AG04450 (cell line): ENCODE results near the gene SLC16A12. TPM values are rescaled to one million over a fixed set of nuclear protein-coding genes. Genes with fewer than 3 reads are reported as not detected.

Experiments used
- CTCF ChIA-PET: fragments of 300-600, 350-600 bp; formaldehyde crosslinking; extraction: SDS; loops from one replicate; lab custom pipeline; 2022; ENCODE audit warnings: antibody characterized with exemption, inconsistent platforms; lab: Charles Lee
- POLR2A ChIA-PET: fragments of 350-600 bp; formaldehyde crosslinking; extraction: SDS; loops from one replicate; lab custom pipeline; 2021; ENCODE audit warnings: antibody characterized with exemption, inconsistent platforms; lab: Yijun Ruan, JAX
- DNase-seq: peaks from one replicate; pipeline ENCODE4 v3.0.0-alpha.2; 2011; ENCODE audit warnings: low read depth, low spot score
- H3K27ac ChIP-seq: one replicate; pipeline ENCODE4 v1.5.1; 2012; ENCODE audit warnings: low read depth, low read length, control low read depth
- H3K27me3 ChIP-seq: one replicate; pipeline ENCODE4 v1.6.0; 2012; ENCODE audit warnings: low read length; ENCODE audit not compliant: control insufficient read depth, insufficient read depth
- H3K4me3 ChIP-seq: 2 replicates; pipeline ENCODE4 v1.5.1; 2011; ENCODE audit warnings: mild to moderate bottlenecking, low read depth, low read length, control low read depth
- H3K9me3 ChIP-seq: 2 replicates; pipeline ENCODE4 v1.5.1; 2012; ENCODE audit warnings: low read length; ENCODE audit not compliant: control insufficient read depth, insufficient read depth
- CTCF ChIP-seq: IDR thresholded peaks from 2 replicates; pipeline ENCODE4 v1.5.1; 2011; ENCODE audit warnings: low read depth, low read length, control low read depth, inconsistent platforms
- polyA plus RNA-seq: library from polyadenylated mRNA; depleted of rRNA; stranded (reverse); fragments of >200 nt; gene quantifications from 2 replicates; pipeline ENCODE4 v1.2.3, GENCODE V29; 2011

Gene SLC16A12
- polyA plus RNA-seq, 1 experiment: 1.5 TPM

- no peak for TF ChIP-seq CTCF
- Histone ChIP-seq H3K27ac (no peak overlapping the region), H3K9me3 (no peaks in the 10 kb centered on the region), H3K27me3 (no peaks in the 10 kb centered on the region), H3K4me3 (no peak overlapping the region)
- CTCF ChIA-PET: no interaction called here
- POLR2A ChIA-PET: no interaction called here
- no peak for DNase-seq
Observed at GRCh38 chr10:89525556-89525955, 9.8 kb downstream of the SLC16A12 start.

DNA sequence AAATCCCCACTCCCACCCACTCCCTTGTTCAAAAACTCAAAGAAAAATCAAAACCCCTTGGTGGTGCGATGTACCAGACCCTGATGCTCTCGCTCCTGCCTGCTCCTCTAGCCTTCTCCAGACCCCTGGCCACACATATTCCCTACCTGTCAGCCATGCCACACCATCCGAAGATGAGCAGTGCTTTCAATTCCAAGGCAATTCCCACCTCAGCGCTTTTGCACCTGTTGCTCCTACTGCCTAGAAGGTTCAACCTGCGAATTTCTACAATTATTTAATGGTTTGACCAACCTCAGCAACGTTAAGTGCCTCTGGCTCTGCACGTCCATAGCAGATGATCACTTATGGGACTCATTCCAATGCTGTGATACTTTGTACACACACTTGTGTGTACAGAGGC, 11.1 kb downstream of the SLC16A12 start:
- H3K27ac ChIP-seq: no peak overlapping the region
- ChIA-PET POLR2A (no interaction called here), CTCF (interaction anchor here (0.6 kb wide), 1 partner anchor 111 kb away, joined by 4 read pairs; no protein-coding TSS in a partner anchor)
- no peak overlapping the region for H3K4me3 ChIP-seq
- H3K27me3 ChIP-seq: no peaks in the 10 kb centered on the region
- no peak for TF ChIP-seq CTCF
- no peak for DNase-seq
- no peaks in the 10 kb centered on the region for H3K9me3 ChIP-seq

DNA sequence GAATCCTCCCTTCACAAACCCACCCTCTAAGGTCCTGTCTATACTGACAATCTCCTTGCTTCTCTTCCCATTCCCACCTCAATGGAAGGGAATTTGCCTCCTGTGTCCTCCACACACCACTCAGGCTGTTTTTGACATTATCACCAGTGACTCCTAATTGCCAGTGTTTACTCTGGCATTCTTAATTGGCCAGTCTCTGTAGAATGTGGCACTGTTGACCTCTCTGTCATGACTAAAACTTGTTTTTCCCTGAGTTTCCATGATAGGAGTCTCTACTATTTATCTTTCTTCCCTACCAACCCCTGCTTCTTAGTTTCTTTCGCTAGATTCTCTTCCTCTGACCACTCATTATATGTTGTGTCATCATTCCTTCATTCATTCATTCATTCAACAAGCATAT, 12.1 kb downstream of the SLC16A12 start:
- Histone ChIP-seq H3K27me3 (no peaks in the 10 kb centered on the region), H3K4me3 (no peak overlapping the region), H3K27ac (no peak overlapping the region), H3K9me3 (no peaks in the 10 kb centered on the region)
- no peak for DNase-seq
- ChIA-PET POLR2A (no interaction called here), CTCF (no interaction called here)
- no peak for TF ChIP-seq CTCF

- Histone ChIP-seq H3K4me3 (no peak overlapping the region), H3K27me3 (no peaks in the 10 kb centered on the region), H3K27ac (no peak overlapping the region), H3K9me3 (no peaks in the 10 kb centered on the region)
- no peak for DNase-seq
- POLR2A ChIA-PET: no interaction called here
- CTCF ChIA-PET: no interaction called here
- no peak for TF ChIP-seq CTCF
Observed at GRCh38 chr10:89522463-89522862, 12.9 kb downstream of the SLC16A12 start.

GRCh38 chr10:89521368-89521767, 14.0 kb downstream of the SLC16A12 start:
- CTCF ChIA-PET: interaction anchor here (0.6 kb wide), 1 partner anchor 28 kb away, joined by 3 read pairs; no protein-coding TSS in a partner anchor
- no peak for DNase-seq
- no peak for TF ChIP-seq CTCF
- Histone ChIP-seq H3K27ac (no peak overlapping the region), H3K4me3 (no peak overlapping the region), H3K27me3 (no peaks in the 10 kb centered on the region), H3K9me3 (no peaks in the 10 kb centered on the region)
- POLR2A ChIA-PET: interaction anchor here (0.6 kb wide), 1 partner anchor 19 kb away, joined by 3 read pairs; no protein-coding TSS in a partner anchor
